AML-193 (cell line): ENCODE data around the gene CPVL.

Experiments used
- DNase-seq, 2 experiments: peaks; one replicate each; lab custom pipeline; 2025; lab: John Stamatoyannopoulos, UW

CPVL gene

GRCh38 chr7:29043576-29043975, 102.8 kb downstream of the CPVL start:
- no peak for DNase-seq

GRCh38 chr7:29042824-29043231, 103.5 kb downstream of the CPVL start:
- DNase-seq: no peak

- no peak for DNase-seq
Observed at GRCh38 chr7:29041991-29042390, 104.3 kb downstream of the CPVL start.

GRCh38 chr7:29040579-29040925, 105.8 kb downstream of the CPVL start:
- no peak for DNase-seq

- no peak for DNase-seq
Observed at GRCh38 chr7:29039821-29040578, 106.3 kb downstream of the CPVL start.

- no peak for DNase-seq
Observed at GRCh38 chr7:29038463-29038862, 107.9 kb downstream of the CPVL start.

GRCh38 chr7:29035044-29035740, 111.1 kb downstream of the CPVL start:
- DNase-seq: no peak

GRCh38 chr7:29033584-29033983, 112.8 kb downstream of the CPVL start:
- DNase-seq: no peak

- DNase-seq: no peak
Observed at GRCh38 chr7:29032146-29032545, 114.2 kb downstream of the CPVL start.

- no peak for DNase-seq
Observed at GRCh38 chr7:29030781-29031275, 115.5 kb downstream of the CPVL start.

- no peak for DNase-seq
Observed at GRCh38 chr7:29022291-29022988, 123.9 kb downstream of the CPVL start.

GRCh38 chr7:29019896-29020295, 126.4 kb downstream of the CPVL start:
- DNase-seq: no peak

GRCh38 chr7:29019387-29019786, 127.0 kb downstream of the CPVL start:
- DNase-seq: no peak

GRCh38 chr7:29017713-29018112, 128.6 kb downstream of the CPVL start:
- no peak for DNase-seq

- no peak for DNase-seq
Observed at GRCh38 chr7:29014725-29015124, 131.6 kb downstream of the CPVL start.

- no peak for DNase-seq
Observed at GRCh38 chr7:29013931-29014330, 132.4 kb downstream of the CPVL start.

GRCh38 chr7:29013082-29013695, 133.1 kb downstream of the CPVL start:
- no peak for DNase-seq

GRCh38 chr7:29009947-29010346, 136.4 kb downstream of the CPVL start:
- no peak for DNase-seq

GRCh38 chr7:29008590-29008989, 137.7 kb downstream of the CPVL start:
- no peak for DNase-seq

GRCh38 chr7:29007127-29007526, 139.2 kb downstream of the CPVL start:
- no peak for DNase-seq

GRCh38 chr7:29005829-29006228, 140.5 kb downstream of the CPVL start:
- no peak for DNase-seq

GRCh38 chr7:29005406-29005805, 140.9 kb downstream of the CPVL start:
- DNase-seq: no peak
